Fibroblast of lung (primary cell): Measurements from ENCODE around the gene REEP1.

ENCODE experiments used
- CTCF ChIP-seq, 2 donors: IDR thresholded peaks in 1 of 2; conservative IDR thresholded peaks in 1 of 2; 1 replicate in 1 of 2; 2 replicates in 1 of 2; pipeline ENCODE4 v1.5.1; 2011 to 2012; ENCODE audit warnings: low read length in 2 of 2, control low read depth in 1 of 2, inconsistent platforms in 1 of 2, low read depth in 1 of 2, mild to moderate bottlenecking in 1 of 2
- EZH2 ChIP-seq: IDR thresholded peaks from 2 replicates; pipeline ENCODE4 v1.5.1; 2012; ENCODE audit warnings: low read length, control low read depth, mild to moderate bottlenecking; ENCODE audit errors: missing control alignments

GRCh38 chr2:86331384-86331783 is 6.0 kb downstream of the REEP1 start:
- TF ChIP-seq CTCF (conservative IDR thresholded peaks at IDR 0.05 in 1 of 2, IDR thresholded peaks at IDR 0.05 in 1 of 2; ENCODE audit: low read depth in 1 of 2, low read length in 2 of 2) = no peak
- TF ChIP-seq EZH2 = no peak
